ENCODE results near the gene RNF14. TPM values are rescaled to one million over a fixed set of nuclear protein-coding genes. Genes with fewer than 3 reads are reported as not detected.

Gene RNF14
- total RNA-seq, 1 donor from 2014 or later: 37.1 TPM

DNA sequence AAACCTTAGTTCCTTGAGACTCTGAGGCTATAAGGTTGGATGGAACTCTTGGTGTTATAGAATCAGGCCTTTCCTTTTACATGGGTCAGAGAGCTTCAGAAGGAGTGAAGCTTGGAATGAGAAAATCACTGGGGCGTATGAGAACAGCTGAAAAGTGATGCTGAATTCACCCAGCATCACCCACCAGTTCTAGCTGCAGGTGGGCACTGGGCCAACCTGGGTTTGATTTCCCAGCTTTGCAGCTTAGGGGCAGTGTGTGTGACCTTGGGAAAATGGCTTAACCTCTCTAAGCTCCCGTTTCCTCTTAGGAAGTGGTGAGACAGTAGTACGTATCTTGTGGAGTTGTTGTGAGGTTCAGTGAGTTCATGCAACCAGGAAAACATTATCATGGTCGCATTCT lies 21.6 kb upstream of the RNF14 start:
- no peak for DNase-seq (ENCODE audit: low spot score)

DNA sequence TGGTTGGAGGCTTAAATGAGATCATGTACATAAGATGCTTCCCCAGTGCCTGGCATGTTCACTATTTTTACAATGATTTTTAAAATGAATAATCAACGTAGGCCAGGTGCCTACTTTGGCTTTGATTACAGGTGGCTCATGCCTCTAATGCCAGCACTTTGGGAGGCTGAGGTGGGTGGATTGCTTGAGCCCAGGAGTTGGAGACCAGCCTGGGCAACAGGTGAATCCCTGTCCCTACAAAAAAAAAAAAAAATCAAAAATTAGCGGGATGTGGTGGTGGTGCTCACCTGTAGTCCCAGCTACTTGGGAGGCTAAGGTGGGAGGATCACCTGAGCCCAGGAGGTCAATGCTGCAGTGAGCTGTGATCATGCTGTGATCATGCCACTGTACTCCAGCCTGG lies 20.1 kb upstream of the RNF14 start:
- DNase-seq (ENCODE audit: low spot score): no peak

DNA sequence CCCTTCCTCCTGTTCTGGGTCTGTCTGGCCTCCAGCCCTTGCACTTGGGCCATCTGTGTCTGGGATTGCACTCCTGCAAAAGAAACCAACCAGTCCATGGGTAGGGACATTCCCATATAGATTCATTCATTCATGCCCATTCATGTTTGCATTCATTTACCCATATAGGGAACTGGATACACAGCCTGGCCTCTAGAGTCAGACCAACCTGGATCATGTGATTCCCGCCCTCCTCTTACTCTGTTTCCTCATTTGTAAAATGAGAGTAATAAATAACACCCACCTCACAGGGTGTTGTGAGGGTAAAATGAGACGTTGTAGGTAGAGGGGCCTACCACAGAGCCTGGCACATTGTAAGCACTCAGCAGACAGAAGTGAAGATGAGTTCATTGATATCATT lies 19.4 kb upstream of the RNF14 start:
- no peak for DNase-seq (ENCODE audit: low spot score)

DNA sequence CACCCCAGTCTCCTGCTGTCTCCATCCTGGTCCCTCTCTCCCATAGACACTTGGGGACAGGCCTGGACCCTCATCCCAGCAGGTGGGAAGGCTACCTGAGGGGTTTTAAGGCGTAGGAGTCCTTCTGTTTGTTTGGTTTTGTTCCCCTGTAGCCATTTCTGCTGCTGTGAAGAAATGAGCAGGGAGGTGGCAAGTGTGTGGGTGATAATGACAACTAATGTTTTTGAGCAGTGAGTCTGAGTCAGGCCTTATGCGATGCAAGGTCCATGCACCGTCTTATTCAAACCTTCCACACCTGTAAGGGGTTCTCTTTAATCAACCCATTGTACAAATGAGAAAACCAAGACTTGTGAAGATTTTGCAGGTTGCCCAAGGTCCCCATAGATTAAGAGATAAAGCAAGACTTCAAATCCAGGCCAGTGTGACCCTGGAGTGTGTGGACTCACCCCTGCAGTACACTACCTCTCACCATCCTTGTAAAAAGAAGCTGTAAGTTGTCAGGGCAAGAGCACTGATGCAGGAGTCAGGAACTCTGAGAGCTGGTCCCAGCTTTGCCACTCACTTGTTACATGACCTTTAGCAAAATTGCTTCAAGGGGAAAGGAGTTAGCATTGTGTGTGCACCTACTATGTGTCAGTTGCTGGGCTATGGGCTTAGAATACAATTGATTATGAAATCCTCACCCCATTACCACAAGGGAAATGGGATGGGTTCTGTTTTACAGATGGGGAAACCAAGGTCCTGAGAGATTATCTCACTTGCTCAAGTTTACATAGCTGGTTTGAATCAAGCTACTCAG lies 18.5 kb upstream of the RNF14 start:
- DNase-seq (ENCODE audit: low spot score): no peak

DNA sequence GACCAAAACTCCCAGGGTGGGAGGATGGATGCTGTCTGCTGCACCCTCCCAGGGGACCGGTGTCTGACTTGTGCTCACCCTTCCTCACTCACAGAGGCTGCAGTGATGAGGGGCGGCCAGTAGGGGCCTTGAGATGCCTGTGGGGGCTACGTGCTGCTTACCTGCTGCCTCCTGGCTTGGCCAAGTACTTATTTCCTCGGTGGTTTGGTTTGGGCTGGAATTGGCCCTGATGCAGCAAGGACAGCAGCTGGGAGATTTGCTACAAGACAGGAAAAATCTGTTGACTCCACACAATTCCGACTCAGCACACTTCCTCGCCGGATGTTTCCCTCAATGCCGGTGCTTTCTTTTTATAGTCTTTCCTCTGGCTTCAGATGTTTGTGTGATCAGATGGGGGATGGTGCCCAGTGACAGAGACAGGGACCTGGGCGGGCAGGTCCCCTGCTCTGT lies 17.5 kb upstream of the RNF14 start:
- no peak for DNase-seq (ENCODE audit: low spot score)

GRCh38 chr5:141952020-141952419 lies 16.9 kb upstream of the RNF14 start:
- DNase-seq (ENCODE audit: low spot score): no peak

- DNase-seq (ENCODE audit: low spot score): no peak
Observed at GRCh38 chr5:141954194-141954593, 14.7 kb upstream of the RNF14 start.

DNA sequence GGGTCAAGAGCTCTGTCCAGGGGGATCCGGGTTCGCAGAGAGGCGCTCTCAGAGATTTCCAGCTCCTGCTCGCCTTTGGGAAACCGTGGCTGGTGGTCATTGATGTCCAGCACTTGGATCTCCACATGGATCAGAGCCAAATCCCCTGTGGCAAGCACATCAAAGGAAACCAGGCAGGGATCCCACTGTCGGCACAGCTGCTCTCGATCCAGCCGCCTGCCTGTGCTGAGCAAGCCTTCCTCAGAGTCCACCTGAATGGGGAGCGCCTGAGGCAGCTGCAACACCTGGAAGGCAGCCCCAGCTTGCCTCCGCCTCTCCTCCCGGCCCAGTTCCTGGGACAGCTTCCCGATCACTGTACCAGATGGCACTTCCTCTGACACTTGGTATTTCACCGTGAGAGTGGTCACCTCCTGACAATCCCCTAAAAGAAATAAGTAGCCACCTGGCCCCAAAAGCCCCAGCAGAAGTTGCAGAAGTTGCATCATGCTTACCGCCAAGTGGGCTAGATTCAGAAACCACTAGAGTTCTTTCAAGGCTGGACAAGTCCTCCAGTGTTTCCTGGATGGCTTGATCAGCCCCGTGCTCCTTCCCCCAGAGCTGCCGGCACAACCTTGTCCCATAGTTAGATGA lies 11.4 kb upstream of the RNF14 start:
- DNase-seq (ENCODE audit: low spot score): no peak

DNA sequence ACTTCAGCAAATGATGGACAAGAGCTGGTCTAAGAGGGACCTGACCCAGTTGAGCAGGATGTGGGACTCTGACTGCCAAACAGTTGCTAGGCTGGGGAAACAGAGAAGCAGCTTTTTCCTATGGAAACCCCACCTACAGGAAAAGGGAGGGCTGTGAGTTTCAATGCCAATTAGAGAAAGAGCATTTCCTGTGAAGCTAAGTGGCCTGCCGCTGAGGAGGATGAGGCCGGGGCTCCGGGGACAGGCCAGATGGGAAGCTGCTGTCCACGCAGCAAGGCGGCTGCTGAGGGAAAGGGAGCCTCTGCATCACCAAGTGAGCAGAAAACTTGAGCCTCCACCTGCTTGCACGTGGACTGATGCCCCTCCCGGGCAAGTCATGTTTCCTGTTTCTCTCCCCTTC lies 10.8 kb upstream of the RNF14 start, which contains the start of gene PCDH12:
PCDH12 (minus strand) TSS at position 90 of the 400 bp plus-strand sequence. CDS start 351 bp downstream, outside the sequence.
- peak; percentile 63 for DNase-seq (ENCODE audit: low spot score)

DNA sequence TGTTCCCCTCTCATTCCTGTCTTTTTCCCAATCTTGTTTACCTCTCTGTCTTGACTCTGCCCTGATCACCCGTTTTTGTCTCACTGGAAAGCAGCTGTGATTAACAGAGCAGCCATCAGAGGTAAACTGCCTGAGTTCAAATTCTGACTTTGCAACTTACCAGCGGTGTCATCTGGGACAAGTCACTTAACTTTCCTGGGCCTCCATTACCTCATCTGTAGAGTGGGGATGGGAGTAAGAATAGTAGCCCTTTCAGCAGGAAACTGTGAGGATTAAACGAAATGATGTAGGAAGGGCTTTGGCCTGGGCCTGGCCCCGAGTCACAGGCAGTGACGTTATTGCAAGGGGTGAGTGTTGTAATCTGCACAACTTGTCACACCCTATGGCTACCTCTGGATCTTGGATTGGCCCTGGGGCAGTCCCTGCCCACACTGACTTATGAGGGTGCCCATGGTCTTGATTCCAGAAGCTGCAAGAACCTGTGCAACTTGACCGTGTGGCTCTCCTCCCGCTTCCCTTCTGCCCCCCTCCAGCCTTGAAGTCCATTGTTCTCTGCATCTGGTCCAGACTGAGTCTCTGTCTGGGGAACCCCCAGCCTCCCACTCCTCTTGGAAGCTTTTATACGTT lies 10.2 kb upstream of the RNF14 start:
- DNase-seq (ENCODE audit: low spot score): no peak

DNA sequence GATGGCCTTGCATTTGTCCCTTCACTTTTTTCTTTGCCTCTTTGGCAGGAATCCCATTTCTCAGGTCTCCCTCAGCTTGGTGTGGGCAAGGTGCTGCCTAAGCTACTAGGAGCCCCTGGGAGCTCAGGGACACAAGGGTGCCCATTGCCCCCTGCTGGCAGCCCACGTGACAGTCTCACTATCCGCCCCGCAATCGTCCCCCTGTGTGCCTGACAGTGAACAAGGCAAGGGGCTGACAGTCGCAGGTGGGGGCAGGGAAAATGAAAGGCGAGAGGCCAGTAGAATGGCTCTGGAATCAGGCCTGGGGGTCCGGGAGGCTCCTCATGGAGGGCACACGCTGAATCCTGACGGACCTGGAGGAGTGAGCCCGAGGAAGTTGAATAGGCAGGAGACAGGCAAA lies 8.9 kb upstream of the RNF14 start:
- DNase-seq (ENCODE audit: low spot score): no peak

- DNase-seq (ENCODE audit: low spot score): peak; percentile 95
Observed at GRCh38 chr5:141960449-141961323, 8.2 kb upstream of the RNF14 start.

- DNase-seq (ENCODE audit: low spot score): no peak
Observed at GRCh38 chr5:141961466-141961865, 7.4 kb upstream of the RNF14 start.

- DNase-seq (ENCODE audit: low spot score): no peak
Observed at GRCh38 chr5:141963701-141964100, 5.2 kb upstream of the RNF14 start.

DNA sequence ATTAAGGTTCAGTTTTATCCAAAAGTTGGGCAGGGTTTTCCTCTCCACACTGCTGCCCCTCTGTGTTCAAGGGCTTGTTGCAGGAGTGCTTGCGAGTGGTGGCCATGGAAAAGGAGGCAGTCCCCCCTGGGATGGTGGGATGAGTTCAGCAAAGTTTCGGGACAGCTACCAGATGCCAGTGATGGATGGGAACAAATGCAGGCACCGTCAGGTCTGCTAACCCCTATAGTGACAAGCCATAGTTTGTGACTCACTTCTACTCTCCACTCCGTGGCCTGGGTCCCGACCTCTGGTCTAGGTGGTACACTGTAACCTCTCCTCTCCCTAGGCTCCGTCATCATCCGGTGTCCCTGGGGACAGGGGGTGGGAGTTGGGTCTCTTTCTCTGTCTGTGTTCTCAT lies 3.8 kb upstream of the RNF14 start:
- no peak for DNase-seq (ENCODE audit: low spot score)

DNA sequence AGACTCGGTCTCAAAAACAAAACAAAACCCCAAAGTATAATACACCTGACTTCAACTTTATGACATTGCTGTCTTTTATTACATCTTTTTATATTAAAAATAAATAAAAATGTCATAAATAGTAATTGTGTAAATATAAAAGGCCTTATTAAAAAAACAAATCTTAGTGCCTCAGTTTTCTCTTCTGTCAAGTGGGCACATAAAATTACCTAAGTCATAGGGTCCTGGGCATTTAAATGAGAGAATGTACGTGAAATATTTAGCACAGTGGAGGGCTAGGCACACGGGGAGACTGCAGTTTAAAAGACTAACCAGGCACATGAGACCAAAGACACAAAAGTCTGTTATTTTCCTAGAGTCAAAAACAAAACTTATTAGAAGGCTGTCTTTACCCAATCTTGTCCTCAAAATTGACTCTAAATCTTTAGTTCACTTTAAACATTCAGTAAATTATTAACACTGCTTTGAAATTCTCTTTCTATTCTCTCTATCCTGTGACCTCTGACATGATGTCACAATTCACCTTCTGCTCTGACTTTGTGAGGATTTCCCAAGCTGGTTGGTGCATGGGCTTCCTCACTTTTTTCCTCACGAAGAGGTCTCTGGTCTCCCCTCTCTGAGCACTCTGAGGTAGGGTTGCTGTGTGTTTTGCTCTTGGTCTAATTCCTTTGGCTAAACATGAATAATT lies 2.5 kb upstream of the RNF14 start:
- DNase-seq (ENCODE audit: low spot score): no peak

DNA sequence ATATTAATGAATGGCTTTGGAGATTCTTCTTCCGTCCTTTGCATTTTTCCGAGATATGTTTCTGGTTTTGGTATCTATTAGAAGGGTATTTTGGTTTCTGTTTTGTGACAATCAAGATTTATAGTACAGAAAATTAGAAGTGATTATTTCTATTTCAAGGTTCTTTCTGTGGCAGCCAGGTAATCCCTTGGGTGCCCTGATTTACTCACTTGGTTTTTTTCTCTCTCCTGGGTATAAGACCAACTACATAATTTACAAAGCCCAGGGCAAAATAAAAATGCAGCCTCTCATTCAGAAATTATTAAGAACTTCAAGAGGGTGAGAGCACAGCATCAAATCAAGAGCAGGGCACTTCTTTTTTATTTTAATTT lies 2.0 kb upstream of the RNF14 start:
- no peak for DNase-seq (ENCODE audit: low spot score)

GRCh38 chr5:141969783-141970771 lies 1.2 kb downstream of the RNF14 start:
- DNase-seq (ENCODE audit: low spot score): no peak

- DNase-seq (ENCODE audit: low spot score): no peak
Observed at GRCh38 chr5:141973871-141974595, 5.1 kb downstream of the RNF14 start.

All from umbilical cord (tissue), 2 donors.